ENCODE data around the gene KCNMA1.
A peak's percentile ranks its signal among the peaks of the same experiment; 100 is the strongest.

KCNMA1 gene

GRCh38 chr10:77510294-77510693 is 127.3 kb downstream of the KCNMA1 start:
- TF ChIP-seq GATA2 (IDR thresholded peaks at IDR 0.05; ENCODE audit: low read depth, low read length) (peak; percentile 65; the same call in 1 of the 2 replicates), GATA3 (IDR thresholded peaks at IDR 0.05; ENCODE audit: low read depth, low read length) (peak; percentile 72)

GRCh38 chr10:77509391-77509790 is 128.2 kb downstream of the KCNMA1 start:
- TF ChIP-seq GATA3 (IDR thresholded peaks at IDR 0.05; ENCODE audit: low read depth, low read length) (no peak), GATA2 (IDR thresholded peaks at IDR 0.05; ENCODE audit: low read depth, low read length) (no peak)

GRCh38 chr10:77507291-77507880 is 130.2 kb downstream of the KCNMA1 start:
- TF ChIP-seq GATA2 (IDR thresholded peaks at IDR 0.05; ENCODE audit: low read depth, low read length) (peak; percentile 94), GATA3 (IDR thresholded peaks at IDR 0.05; ENCODE audit: low read depth, low read length) (peak; percentile 74)

GRCh38 chr10:77506517-77507200 is 130.9 kb downstream of the KCNMA1 start:
- TF ChIP-seq GATA3 (IDR thresholded peaks at IDR 0.05; ENCODE audit: low read depth, low read length) (no peak), GATA2 (IDR thresholded peaks at IDR 0.05; ENCODE audit: low read depth, low read length) (no peak)

GRCh38 chr10:77505431-77506334 is 131.9 kb downstream of the KCNMA1 start:
- TF ChIP-seq GATA2 (IDR thresholded peaks at IDR 0.05; ENCODE audit: low read depth, low read length) (no peak), GATA3 (IDR thresholded peaks at IDR 0.05; ENCODE audit: low read depth, low read length) (no peak)

- no peak for TF ChIP-seq GATA2 (IDR thresholded peaks at IDR 0.05; ENCODE audit: low read depth, low read length)
- no peak for TF ChIP-seq GATA3 (IDR thresholded peaks at IDR 0.05; ENCODE audit: low read depth, low read length)
Measured at GRCh38 chr10:77504873-77505257, 132.7 kb downstream of the KCNMA1 start.

DNA sequence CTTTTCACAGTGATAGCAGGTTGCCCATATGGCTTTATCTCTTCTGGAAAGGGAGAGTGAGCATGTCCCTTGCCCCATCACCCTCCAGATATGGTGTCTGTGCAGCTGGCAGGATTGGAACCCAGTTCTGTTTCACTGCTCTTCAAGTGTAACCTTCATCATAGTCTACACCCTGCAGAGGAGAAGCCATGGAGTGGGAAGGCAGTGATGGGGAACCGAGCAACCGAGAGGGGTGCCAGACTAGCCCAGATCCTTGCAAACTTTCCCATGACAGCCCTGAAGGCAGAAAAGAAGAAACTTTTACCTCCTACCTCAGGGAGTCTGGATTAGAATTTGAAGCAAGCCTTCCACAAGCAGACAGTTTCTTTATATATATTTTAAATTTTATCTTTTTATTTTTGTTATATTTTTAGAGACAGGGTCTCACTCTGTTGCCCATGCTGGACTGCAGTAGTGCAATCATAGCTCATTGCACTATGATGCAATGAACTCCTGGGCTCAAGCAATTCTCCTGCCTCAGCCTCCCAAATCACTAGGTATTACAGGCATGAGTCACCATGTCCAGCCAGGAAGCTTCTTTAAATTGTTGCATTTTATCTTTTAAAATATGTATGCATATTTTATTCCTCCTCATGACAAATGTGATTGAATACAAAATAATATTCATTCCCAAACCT is 133.3 kb downstream of the KCNMA1 start:
- no peak for TF ChIP-seq GATA2 (IDR thresholded peaks at IDR 0.05; ENCODE audit: low read depth, low read length)
- no peak for TF ChIP-seq GATA3 (IDR thresholded peaks at IDR 0.05; ENCODE audit: low read depth, low read length)

DNA sequence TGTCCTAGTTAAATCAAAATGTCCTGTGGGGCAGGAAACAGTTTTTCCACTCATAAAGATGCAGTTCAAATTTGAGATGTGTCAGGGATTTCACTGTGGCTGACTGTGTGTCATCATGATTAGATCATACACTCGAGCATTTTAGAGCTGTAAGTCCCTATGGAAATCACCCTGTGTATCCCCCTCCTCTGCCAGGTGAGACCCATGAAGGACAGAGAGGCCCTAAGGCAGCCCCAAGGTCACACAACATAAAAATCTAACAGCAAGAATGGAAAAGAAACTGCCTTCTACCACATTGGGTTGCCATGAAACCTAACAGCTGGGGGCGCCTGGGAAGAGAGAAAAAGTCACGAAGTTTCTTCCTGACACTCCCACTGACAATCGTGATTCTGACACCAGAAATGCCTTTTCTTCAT is 135.8 kb downstream of the KCNMA1 start:
- no peak for TF ChIP-seq GATA2 (IDR thresholded peaks at IDR 0.05; ENCODE audit: low read depth, low read length)
- no peak for TF ChIP-seq GATA3 (IDR thresholded peaks at IDR 0.05; ENCODE audit: low read depth, low read length)

DNA sequence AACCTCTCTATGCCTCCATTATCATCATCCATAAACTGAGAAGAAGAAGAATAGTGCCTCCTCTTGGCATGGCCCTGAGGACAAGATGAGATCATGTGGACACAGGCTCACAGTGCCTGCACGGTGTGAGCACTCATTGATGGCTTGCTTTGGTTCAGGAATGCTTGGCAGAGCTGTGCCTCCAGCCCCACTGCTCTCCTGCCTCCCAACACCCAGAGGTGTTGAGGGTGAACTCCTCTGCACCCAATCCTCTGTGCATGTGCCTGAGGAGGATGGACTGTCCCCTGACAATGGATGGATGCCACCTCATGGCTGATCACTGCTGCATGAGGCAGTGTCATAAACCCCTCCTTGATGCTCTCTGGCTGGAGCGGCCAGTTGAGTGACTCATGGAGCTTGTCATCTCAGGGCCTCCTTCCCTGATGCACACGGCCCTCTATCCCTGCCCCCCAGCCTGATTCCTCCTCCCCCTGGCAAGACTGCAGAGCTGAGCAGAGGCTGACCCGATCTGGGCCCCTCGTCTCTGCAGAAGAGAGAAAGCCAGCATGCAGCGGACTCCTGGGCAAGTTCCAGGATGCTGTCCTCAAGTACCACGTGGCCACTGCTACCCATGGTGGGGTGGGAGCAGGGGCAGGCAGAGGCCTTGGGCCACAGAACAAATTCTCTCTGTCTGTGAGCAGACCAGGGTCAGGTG is 136.3 kb downstream of the KCNMA1 start:
- TF ChIP-seq GATA3 (IDR thresholded peaks at IDR 0.05; ENCODE audit: low read depth, low read length), result no peak
- no peak for TF ChIP-seq GATA2 (IDR thresholded peaks at IDR 0.05; ENCODE audit: low read depth, low read length)

DNA sequence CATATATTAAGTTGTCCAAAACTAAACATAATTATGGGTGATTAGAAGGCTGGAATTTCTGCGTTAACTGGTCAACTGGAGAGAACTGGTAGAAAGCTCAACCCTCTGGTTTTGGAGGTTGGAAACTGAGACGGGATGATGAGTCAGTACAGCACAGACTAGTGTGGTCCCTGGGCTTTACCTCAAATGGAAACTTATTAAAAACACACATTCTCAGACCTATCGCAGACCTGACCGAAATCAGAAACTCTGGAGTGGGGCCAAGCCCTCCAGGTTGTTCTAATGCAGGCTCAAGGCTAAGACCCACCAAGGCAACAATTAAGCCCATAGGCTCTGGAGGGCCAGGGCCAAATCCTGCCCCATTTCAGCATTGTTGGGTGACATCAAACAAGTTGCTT is 136.9 kb downstream of the KCNMA1 start:
- TF ChIP-seq GATA2 (IDR thresholded peaks at IDR 0.05; ENCODE audit: low read depth, low read length) (no peak), GATA3 (IDR thresholded peaks at IDR 0.05; ENCODE audit: low read depth, low read length) (no peak)

- no peak for TF ChIP-seq GATA3 (IDR thresholded peaks at IDR 0.05; ENCODE audit: low read depth, low read length)
- no peak for TF ChIP-seq GATA2 (IDR thresholded peaks at IDR 0.05; ENCODE audit: low read depth, low read length)
Measured at GRCh38 chr10:77498829-77499228, 138.8 kb downstream of the KCNMA1 start.

- TF ChIP-seq GATA3 (IDR thresholded peaks at IDR 0.05; ENCODE audit: low read depth, low read length) (no peak), GATA2 (IDR thresholded peaks at IDR 0.05; ENCODE audit: low read depth, low read length) (no peak)
Measured at GRCh38 chr10:77498210-77498609, 139.4 kb downstream of the KCNMA1 start.

GRCh38 chr10:77497748-77498147 is 139.9 kb downstream of the KCNMA1 start:
- TF ChIP-seq GATA3 (IDR thresholded peaks at IDR 0.05; ENCODE audit: low read depth, low read length) (no peak), GATA2 (IDR thresholded peaks at IDR 0.05; ENCODE audit: low read depth, low read length) (no peak)

All from SH-SY5Y (cell line).